ENCODE measurements around the gene LAMA4.

DNA sequence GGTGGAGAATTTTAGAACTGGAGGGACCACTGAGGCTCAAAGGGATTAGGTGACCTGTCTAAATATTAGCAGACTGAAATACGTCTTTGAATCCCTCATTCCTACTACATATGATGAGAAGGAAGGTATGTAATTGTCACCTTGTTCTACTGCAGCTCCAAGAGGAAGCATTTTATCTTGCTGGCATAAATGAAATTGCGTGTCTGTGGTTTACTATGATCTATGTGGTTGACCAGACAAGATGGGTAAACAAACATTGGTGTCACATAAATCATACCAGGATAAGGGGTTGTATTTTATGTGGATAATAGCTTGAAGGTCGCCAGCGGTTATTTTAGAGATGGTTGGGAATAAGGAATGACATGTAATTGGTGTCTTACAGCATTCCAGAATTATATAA is 78.2 kb downstream of the LAMA4 start:
- TF ChIP-seq, protein P1, sequence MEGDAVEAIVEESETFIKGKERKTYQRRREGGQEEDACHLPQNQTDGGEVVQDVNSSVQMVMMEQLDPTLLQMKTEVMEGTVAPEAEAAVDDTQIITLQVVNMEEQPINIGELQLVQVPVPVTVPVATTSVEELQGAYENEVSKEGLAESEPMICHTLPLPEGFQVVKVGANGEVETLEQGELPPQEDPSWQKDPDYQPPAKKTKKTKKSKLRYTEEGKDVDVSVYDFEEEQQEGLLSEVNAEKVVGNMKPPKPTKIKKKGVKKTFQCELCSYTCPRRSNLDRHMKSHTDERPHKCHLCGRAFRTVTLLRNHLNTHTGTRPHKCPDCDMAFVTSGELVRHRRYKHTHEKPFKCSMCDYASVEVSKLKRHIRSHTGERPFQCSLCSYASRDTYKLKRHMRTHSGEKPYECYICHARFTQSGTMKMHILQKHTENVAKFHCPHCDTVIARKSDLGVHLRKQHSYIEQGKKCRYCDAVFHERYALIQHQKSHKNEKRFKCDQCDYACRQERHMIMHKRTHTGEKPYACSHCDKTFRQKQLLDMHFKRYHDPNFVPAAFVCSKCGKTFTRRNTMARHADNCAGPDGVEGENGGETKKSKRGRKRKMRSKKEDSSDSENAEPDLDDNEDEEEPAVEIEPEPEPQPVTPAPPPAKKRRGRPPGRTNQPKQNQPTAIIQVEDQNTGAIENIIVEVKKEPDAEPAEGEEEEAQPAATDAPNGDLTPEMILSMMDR (conservative IDR thresholded peaks at IDR 0.05; ENCODE audit: low read depth, low read length), result no peak
- TF ChIP-seq EZH2 (IDR thresholded peaks at IDR 0.05; ENCODE audit: low read length, unreplicated experiment) (no peak), EZH2phosphoT487 (IDR thresholded peaks at IDR 0.05; ENCODE audit: borderline replicate concordance, low read length) (no peak)
